Activated B cell treated with CpG ODN at 0.5 μM for 24 hours (primary cell): Measurements from ENCODE around the gene RELT. TPM values are rescaled to one million over a fixed set of nuclear protein-coding genes. Genes with fewer than 3 reads are reported as not detected.

Source experiments
- ATAC-seq: fragments of 200-7000 bp; cut with Tn5 transposase; one replicate; pipeline ENCODE4 v1.10.0; 2021; ENCODE audit warnings: low read depth, mild to moderate bottlenecking, moderate library complexity
- CTCF ChIA-PET: fragments of 350-600 bp; sonication (Branson Sonifier 250); formaldehyde crosslinking; loops from one replicate; lab custom pipeline; 2021; ENCODE audit warnings: antibody characterized with exemption; lab: Charles Lee
- POLR2A ChIA-PET: fragments of 350-600 bp; sonication (Branson Sonifier 250); formaldehyde crosslinking; loops from one replicate; lab custom pipeline; 2021; ENCODE audit warnings: antibody characterized with exemption; lab: Charles Lee
- DNase-seq: peaks from one replicate; pipeline ENCODE4 v3.0.0; 2022
- H3K27ac Mint-ChIP-seq: one replicate; pipeline ENCODE4 v1.8.0; 2020; ENCODE audit warnings: mixed read lengths
- H3K27me3 Mint-ChIP-seq: one replicate; pipeline ENCODE4 v1.8.0; 2021; ENCODE audit warnings: mixed read lengths
- H3K36me3 Mint-ChIP-seq: one replicate; pipeline ENCODE4 v1.8.0; 2021; ENCODE audit warnings: low read depth, mixed read lengths
- H3K4me1 Mint-ChIP-seq: one replicate; pipeline ENCODE4 v1.8.0; 2021; ENCODE audit warnings: mixed read lengths
- H3K4me3 Mint-ChIP-seq: one replicate; pipeline ENCODE4 v1.8.0; 2020; ENCODE audit warnings: mild to moderate bottlenecking, mixed read lengths
- H3K9me3 Mint-ChIP-seq: one replicate; pipeline ENCODE4 v1.8.0; 2020; ENCODE audit warnings: mixed read lengths
- CTCF ChIP-seq: fragments of 200-600 bp; IDR thresholded peaks from one replicate; pipeline ENCODE4 v1.8.0; 2022; ENCODE audit warnings: antibody characterized with exemption, mild to moderate bottlenecking
- intact Hi-C: fragments of 100-400 bp; cut with micrococcal nuclease; formaldehyde crosslinking; loops from one replicate; pipeline ENCODE4 v1.15.1; 2024
- total RNA-seq: library from RNA; stranded (reverse); gene quantifications from 2 replicates; pipeline ENCODE4 v1.2.3, GENCODE V29; 2022

The RELT gene
- total RNA-seq, 1 donor from 2014 or later = 90.1 TPM

GRCh38 chr11:73348838-73349237 lies 27.4 kb upstream of the RELT start:
- POLR2A ChIA-PET = interaction anchor here (1.4 kb wide), 1 partner anchor 45 kb away, joined by 4 read pairs; no protein-coding TSS in a partner anchor
- CTCF ChIA-PET = interaction anchor here (1.0 to 6.2 kb wide), 6 partner anchors 15 to 313 kb away, joined by 3 to 148 read pairs (median 36); no protein-coding TSS in a partner anchor

GRCh38 chr11:73349633-73350032 lies 26.6 kb upstream of the RELT start:
- no peaks in the 10 kb centered on the region for H3K9me3 Mint-ChIP-seq
- no peak for DNase-seq
- TF ChIP-seq CTCF = no peak
- no peak overlapping the region for H3K4me3 Mint-ChIP-seq
- H3K27me3 Mint-ChIP-seq = peaks cover under 1% of the 10 kb centered on the region
- ChIA-PET CTCF (interaction anchor here (0.7 to 6.2 kb wide), 9 partner anchors 11 to 312 kb away, joined by 3 to 148 read pairs (median 5); no protein-coding TSS in a partner anchor), POLR2A (interaction anchor here (0.6 to 1.4 kb wide), 2 partner anchors 44 kb away, joined by 3 to 4 read pairs; no protein-coding TSS in a partner anchor)
- no peak overlapping the region for H3K27ac Mint-ChIP-seq
- ATAC-seq = no peak
- intact Hi-C loops = loop anchor here (2.0 kb wide), 1 partner anchor 17 kb away; no protein-coding TSS in a partner anchor
- H3K4me1 Mint-ChIP-seq = no peaks in the 10 kb centered on the region
- H3K36me3 Mint-ChIP-seq = no peaks in the 10 kb centered on the region

More at GRCh38 chr11:73348838-73349237, 27.4 kb upstream of the RELT start:
- DNase-seq (no peak), ATAC-seq (no peak)
- Mint-ChIP-seq H3K9me3 (no peaks in the 10 kb centered on the region), H3K27ac (no peak overlapping the region), H3K4me3 (no peak overlapping the region), H3K4me1 (no peaks in the 10 kb centered on the region), H3K27me3 (peaks cover 2% of the 10 kb centered on the region), H3K36me3 (no peaks in the 10 kb centered on the region)
- no peak for TF ChIP-seq CTCF
- intact Hi-C loops = no loop called here

GRCh38 chr11:73350908-73351636 lies 25.1 kb upstream of the RELT start:
- Mint-ChIP-seq H3K27me3 (no peaks in the 10 kb centered on the region), H3K27ac (peak overlapping the region; percentile 33), H3K36me3 (no peaks in the 10 kb centered on the region), H3K4me1 (no peaks in the 10 kb centered on the region), H3K4me3 (no peak overlapping the region), H3K9me3 (no peaks in the 10 kb centered on the region)
- DNase-seq = peak; percentile 38
- peak; percentile 97 for TF ChIP-seq CTCF
- CTCF ChIA-PET = interaction anchor here (0.6 to 6.2 kb wide), 35 partner anchors 9 to 310 kb away, joined by 3 to 148 read pairs (median 5); partner anchors contain the start of genes ARHGEF17 and RELT
- ATAC-seq = peak; percentile 94
- POLR2A ChIA-PET = interaction anchor here (1.0 to 2.5 kb wide), 4 partner anchors 12 to 41 kb away, joined by 3 to 22 read pairs (median 5); no protein-coding TSS in a partner anchor
- intact Hi-C loops = loop anchor here (1.0 to 2.0 kb wide), 4 partner anchors 16 to 310 kb away; partner anchors contain the start of gene RELT

- no peak for ATAC-seq
- H3K27ac Mint-ChIP-seq = no peak overlapping the region
- no peaks in the 10 kb centered on the region for H3K4me1 Mint-ChIP-seq
- POLR2A ChIA-PET = no interaction called here
- intact Hi-C loops = no loop called here
- H3K27me3 Mint-ChIP-seq = no peaks in the 10 kb centered on the region
- no peaks in the 10 kb centered on the region for H3K9me3 Mint-ChIP-seq
- no peak overlapping the region for H3K4me3 Mint-ChIP-seq
- no peak for TF ChIP-seq CTCF
- no peak for DNase-seq
- H3K36me3 Mint-ChIP-seq = no peaks in the 10 kb centered on the region
- CTCF ChIA-PET = interaction anchor here (2.9 to 6.2 kb wide), 3 partner anchors 31 to 308 kb away, joined by 23 to 148 read pairs (median 91); no protein-coding TSS in a partner anchor
These were observed 22.8 kb upstream of the RELT start for GRCh38 chr11:73353422-73353821.

- no peak for ATAC-seq
- ChIA-PET POLR2A (interaction anchor here (0.6 kb wide), 1 partner anchor 32 kb away, joined by 3 read pairs; no protein-coding TSS in a partner anchor), CTCF (no interaction called here)
- no peak overlapping the region for H3K4me3 Mint-ChIP-seq
- DNase-seq = no peak
- H3K27ac Mint-ChIP-seq = no peak overlapping the region
- H3K4me1 Mint-ChIP-seq = no peaks in the 10 kb centered on the region
- H3K27me3 Mint-ChIP-seq = no peaks in the 10 kb centered on the region
- intact Hi-C loops = no loop called here
- no peak for TF ChIP-seq CTCF
- H3K9me3 Mint-ChIP-seq = no peaks in the 10 kb centered on the region
- H3K36me3 Mint-ChIP-seq = no peaks in the 10 kb centered on the region
These were observed 21.1 kb upstream of the RELT start for GRCh38 chr11:73355109-73355508.
